Gastroesophageal sphincter (tissue), 3 donors: Measurements from ENCODE around the gene CHD5.

Experiments used
- POLR2AphosphoS5 ChIP-seq: sonication (generic); formaldehyde crosslinking; IDR thresholded peaks from one replicate; pipeline ENCODE4 v1.6.1; 2017; ENCODE audit warnings: antibody characterized with exemption
- TF ChIP-seq, protein P1 (sequence below), 4 experiments: fragments of 200-600 bp in 2 of 4; fragments of 450-650 bp in 2 of 4; sonication (generic) in 1 of 4; IDR thresholded peaks; one replicate each; pipeline ENCODE4 v1.5.1; 2017 to 2019; ENCODE audit warnings: antibody characterized with exemption in 4 of 4, mild to moderate bottlenecking in 2 of 4, moderate library complexity in 2 of 4

DNA sequence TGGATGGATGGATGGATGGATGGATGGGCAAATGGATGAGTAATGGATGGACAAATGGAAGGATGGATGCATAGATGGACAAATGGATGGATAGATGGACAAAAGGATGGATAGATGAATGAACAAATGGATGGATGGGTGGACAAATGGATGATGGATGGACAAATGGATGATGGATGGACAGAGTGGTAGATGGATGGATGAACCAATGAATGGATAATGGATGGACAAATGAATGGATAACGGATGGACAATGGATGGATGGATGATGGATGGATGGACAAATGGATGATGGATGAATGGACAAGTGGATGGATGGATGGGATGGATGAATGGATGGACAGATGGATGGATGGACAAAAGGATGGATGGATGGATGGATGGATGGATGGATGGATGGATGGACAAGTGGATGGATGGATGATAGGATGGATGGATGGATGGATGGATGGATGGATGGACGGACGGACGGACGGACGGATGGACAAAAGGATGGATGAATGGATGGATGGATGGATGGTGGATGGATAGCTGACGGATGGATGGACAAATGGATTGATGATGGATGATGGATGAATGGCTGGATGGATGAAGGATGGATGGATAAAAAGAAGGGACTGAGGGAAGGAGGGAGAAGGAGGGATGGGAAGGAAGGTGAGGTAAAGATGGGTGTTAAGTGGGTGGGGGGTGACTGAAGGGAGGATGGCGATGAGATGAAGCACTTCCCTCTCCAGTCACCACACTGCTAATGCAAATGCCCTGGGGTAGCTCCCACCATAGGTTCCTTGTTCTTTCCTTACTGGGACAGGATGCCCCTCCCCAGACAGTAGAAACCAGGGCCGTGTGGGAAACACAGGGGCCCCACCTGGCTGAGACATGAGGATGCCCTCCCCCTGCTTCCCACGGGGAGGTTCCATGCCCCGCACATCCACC, 29.8 kb downstream of the CHD5 start:
- TF ChIP-seq, protein P1, sequence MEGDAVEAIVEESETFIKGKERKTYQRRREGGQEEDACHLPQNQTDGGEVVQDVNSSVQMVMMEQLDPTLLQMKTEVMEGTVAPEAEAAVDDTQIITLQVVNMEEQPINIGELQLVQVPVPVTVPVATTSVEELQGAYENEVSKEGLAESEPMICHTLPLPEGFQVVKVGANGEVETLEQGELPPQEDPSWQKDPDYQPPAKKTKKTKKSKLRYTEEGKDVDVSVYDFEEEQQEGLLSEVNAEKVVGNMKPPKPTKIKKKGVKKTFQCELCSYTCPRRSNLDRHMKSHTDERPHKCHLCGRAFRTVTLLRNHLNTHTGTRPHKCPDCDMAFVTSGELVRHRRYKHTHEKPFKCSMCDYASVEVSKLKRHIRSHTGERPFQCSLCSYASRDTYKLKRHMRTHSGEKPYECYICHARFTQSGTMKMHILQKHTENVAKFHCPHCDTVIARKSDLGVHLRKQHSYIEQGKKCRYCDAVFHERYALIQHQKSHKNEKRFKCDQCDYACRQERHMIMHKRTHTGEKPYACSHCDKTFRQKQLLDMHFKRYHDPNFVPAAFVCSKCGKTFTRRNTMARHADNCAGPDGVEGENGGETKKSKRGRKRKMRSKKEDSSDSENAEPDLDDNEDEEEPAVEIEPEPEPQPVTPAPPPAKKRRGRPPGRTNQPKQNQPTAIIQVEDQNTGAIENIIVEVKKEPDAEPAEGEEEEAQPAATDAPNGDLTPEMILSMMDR (IDR thresholded peaks at IDR 0.05): no peak
- no peak for TF ChIP-seq POLR2AphosphoS5
